H9 (cell line): Measurements from ENCODE around the gene USP53. TPM values are rescaled to one million over a fixed set of nuclear protein-coding genes. Genes with fewer than 3 reads are reported as not detected.

ENCODE experiments used
- DNase-seq: peaks from one replicate; pipeline ENCODE4 v3.0.0-alpha.2; 2017
- H2AFZ ChIP-seq: one replicate; pipeline ENCODE4 v1.6.1; 2013; ENCODE audit warnings: mild to moderate bottlenecking, low read length, control low read depth, moderate library complexity
- H2AK5ac ChIP-seq: 2 replicates; pipeline ENCODE4 v1.6.1; 2013; ENCODE audit warnings: low read length, control low read depth, mixed read lengths; ENCODE audit not compliant: insufficient read length
- H2BK120ac ChIP-seq: one replicate; pipeline ENCODE4 v1.6.1; 2013; ENCODE audit warnings: low read depth, mild to moderate bottlenecking, low read length, control low read depth, inconsistent platforms; ENCODE audit not compliant: poor library complexity, severe bottlenecking
- H2BK12ac ChIP-seq: 2 replicates; pipeline ENCODE4 v1.6.1; 2013; ENCODE audit warnings: low read length, control low read depth, mixed read lengths, low read depth; ENCODE audit not compliant: insufficient read length
- H2BK15ac ChIP-seq: 2 replicates; pipeline ENCODE4 v1.6.1; 2013; ENCODE audit warnings: low read depth, low read length, control low read depth
- H2BK20ac ChIP-seq: one replicate; pipeline ENCODE4 v1.6.1; 2013; ENCODE audit warnings: low read depth, mild to moderate bottlenecking, low read length, control low read depth, inconsistent platforms; ENCODE audit not compliant: poor library complexity, severe bottlenecking
- H2BK5ac ChIP-seq: 2 replicates; pipeline ENCODE4 v1.6.1; 2013; ENCODE audit warnings: low read length, control low read depth, mixed read lengths; ENCODE audit not compliant: insufficient read length
- H3K14ac ChIP-seq: 2 replicates; pipeline ENCODE4 v1.6.1; 2013; ENCODE audit warnings: low read length, control low read depth; ENCODE audit not compliant: insufficient read depth
- H3K18ac ChIP-seq: 2 replicates; pipeline ENCODE4 v1.6.1; 2013; ENCODE audit warnings: low read depth, mild to moderate bottlenecking, mixed read lengths, low read length, control low read depth; ENCODE audit not compliant: insufficient read length
- H3K23ac ChIP-seq: 2 replicates; pipeline ENCODE4 v1.6.1; 2013; ENCODE audit warnings: low read length, control low read depth, mixed read lengths, low read depth; ENCODE audit not compliant: insufficient read length
- H3K23me2 ChIP-seq: 2 replicates; pipeline ENCODE4 v1.6.1; 2013; ENCODE audit warnings: low read depth, mild to moderate bottlenecking, mixed read lengths, low read length, control low read depth; ENCODE audit not compliant: insufficient read length, poor library complexity, severe bottlenecking
- H3K27ac ChIP-seq: 2 replicates; pipeline ENCODE4 v1.5.1; 2013; ENCODE audit warnings: low read length, control low read depth, mixed read lengths, low read depth; ENCODE audit not compliant: insufficient read length
- H3K27me3 ChIP-seq: 2 replicates; pipeline ENCODE4 v1.6.1; 2013; ENCODE audit warnings: low read length, control low read depth, inconsistent platforms; ENCODE audit not compliant: insufficient read depth
- H3K4ac ChIP-seq: 2 replicates; pipeline ENCODE4 v1.6.1; 2013; ENCODE audit warnings: low read depth, mild to moderate bottlenecking, control low read depth, inconsistent platforms, low read length, moderate library complexity
- H3K4me1 ChIP-seq: 2 replicates; pipeline ENCODE4 v1.6.1; 2013; ENCODE audit warnings: low read length, control low read depth, inconsistent platforms; ENCODE audit not compliant: insufficient read depth
- H3K4me2 ChIP-seq: 2 replicates; pipeline ENCODE4 v1.6.1; 2013; ENCODE audit warnings: low read length, control low read depth, mixed read lengths; ENCODE audit not compliant: insufficient read length, insufficient read depth
- H3K56ac ChIP-seq: 2 replicates; pipeline ENCODE4 v1.6.1; 2013; ENCODE audit warnings: low read depth, mild to moderate bottlenecking, mixed read lengths, low read length, control low read depth; ENCODE audit not compliant: insufficient read length
- H3K79me1 ChIP-seq: 2 replicates; pipeline ENCODE4 v1.6.1; 2013; ENCODE audit warnings: low read depth, mild to moderate bottlenecking, moderate library complexity, low read length, control low read depth, inconsistent platforms; ENCODE audit not compliant: insufficient read depth, poor library complexity, severe bottlenecking
- H3K79me2 ChIP-seq: 2 replicates; pipeline ENCODE4 v1.6.1; 2013; ENCODE audit warnings: low read length, control low read depth, inconsistent platforms; ENCODE audit not compliant: insufficient read depth
- H3K9ac ChIP-seq: 2 replicates; pipeline ENCODE4 v1.6.1; 2013; ENCODE audit warnings: low read length, control low read depth, mixed read lengths; ENCODE audit not compliant: insufficient read length; ENCODE audit errors: extremely low read depth
- H3K9me3 ChIP-seq: one replicate; pipeline ENCODE4 v1.6.1; 2013; ENCODE audit warnings: low read depth, low read length, inconsistent platforms; ENCODE audit not compliant: control insufficient read depth
- H3T11ph ChIP-seq: one replicate; pipeline ENCODE4 v1.6.1; 2013; ENCODE audit warnings: mild to moderate bottlenecking, low read length, control low read depth, inconsistent platforms
- H4K20me1 ChIP-seq: one replicate; pipeline ENCODE4 v1.6.1; 2013; ENCODE audit not compliant: control insufficient read depth, insufficient read length, insufficient read depth
- H4K5ac ChIP-seq: 2 replicates; pipeline ENCODE4 v1.6.1; 2013; ENCODE audit warnings: low read depth, mild to moderate bottlenecking, mixed read lengths, low read length, control low read depth; ENCODE audit not compliant: insufficient read length
- H4K8ac ChIP-seq: replicated peaks from 2 replicates; pipeline ENCODE4 v1.6.1; 2013; ENCODE audit warnings: low read length, control low read depth, mixed read lengths, low read depth; ENCODE audit not compliant: insufficient read length
- H4K91ac ChIP-seq: 2 replicates; pipeline ENCODE4 v1.6.1; 2013; ENCODE audit warnings: low read depth, mild to moderate bottlenecking, moderate library complexity, mixed read lengths, low read length, control low read depth; ENCODE audit not compliant: insufficient read length
- H3K27ac Mint-ChIP-seq, 3 experiments: 2 replicates in 2 of 3; 3 replicates in 1 of 3; pipeline ENCODE4 v1.8.0; 2020 to 2021; ENCODE audit warnings: mixed read lengths in 3 of 3, mild to moderate bottlenecking in 1 of 3, moderate library complexity in 1 of 3
- H3K27me3 Mint-ChIP-seq: 2 replicates; pipeline ENCODE4 v1.8.0; 2021; ENCODE audit warnings: low read depth, mild to moderate bottlenecking, moderate library complexity, mixed read lengths
- H3K36me3 Mint-ChIP-seq, 3 experiments: 2 replicates in 2 of 3; 3 replicates in 1 of 3; pipeline ENCODE4 v1.8.0; 2020 to 2021; ENCODE audit warnings: low read depth in 3 of 3, mixed read lengths in 3 of 3; ENCODE audit not compliant: insufficient read depth in 1 of 3
- H3K4me1 Mint-ChIP-seq, 2 experiments: 2 replicates each; pipeline ENCODE4 v1.8.0; 2020; ENCODE audit warnings: mixed read lengths in 2 of 2
- H3K4me3 Mint-ChIP-seq, 2 experiments: 2 replicates in 1 of 2; 3 replicates in 1 of 2; pipeline ENCODE4 v1.8.0; 2020 to 2021; ENCODE audit warnings: mild to moderate bottlenecking in 2 of 2, mixed read lengths in 2 of 2, moderate library complexity in 1 of 2
- H3K9me3 Mint-ChIP-seq, 2 experiments: 2 replicates in 1 of 2; 3 replicates in 1 of 2; pipeline ENCODE4 v1.8.0; 2020; ENCODE audit warnings: mild to moderate bottlenecking in 2 of 2, mixed read lengths in 2 of 2, moderate library complexity in 1 of 2
- WGBS: extraction: QIAGEN DNeasy Blood & Tissue Kit; methylation state at CpG from one replicate; pipeline ENCODE4 v1.1.7; 2013; ENCODE audit warnings: missing lambda C conversion rate, low lambda C conversion rate, mixed read lengths; ENCODE audit not compliant: insufficient read length; ENCODE audit errors: extremely low coverage; 5-methylcytosine and 5-hydroxymethylcytosine counted together
- total RNA-seq: library from RNA; stranded (reverse); gene quantifications from 2 replicates; pipeline ENCODE4 v1.2.1, GENCODE V29; 2021
- TF ChIP-seq, protein P1 (sequence below): fragments of 200-600 bp; sonication (generic); conservative IDR thresholded peaks from 3 replicates; pipeline ENCODE4 v1.8.0; 2021; ENCODE audit warnings: antibody characterized with exemption, mild to moderate bottlenecking

USP53 gene
- total RNA-seq, 1 experiment from 2014 or later, result 18.4 TPM

DNA sequence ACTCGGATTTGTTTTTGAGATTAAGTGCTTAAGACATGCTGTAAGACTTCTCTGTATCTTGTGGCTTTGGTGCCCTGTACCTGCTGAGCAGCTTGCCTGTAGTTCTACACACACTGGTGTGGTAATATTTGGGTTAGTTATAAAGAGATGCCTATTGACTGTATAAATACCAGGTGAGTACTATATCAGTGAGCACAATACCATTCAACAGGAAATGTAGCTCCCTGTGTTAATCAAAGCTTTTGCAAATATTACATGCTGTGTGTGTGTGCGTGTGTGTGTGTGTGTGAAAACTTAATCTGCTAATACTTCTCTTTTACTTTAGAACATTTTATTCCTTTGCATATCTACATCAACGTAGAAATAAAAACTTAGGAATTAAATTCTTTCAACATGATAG is 46.7 kb upstream of the USP53 start:
- no peak for DNase-seq
- no peak overlapping the region for H2AFZ ChIP-seq

More for the DNA sequence above, 46.7 kb upstream of the USP53 start:
- no peak overlapping the region for H2BK15ac ChIP-seq
- no peak overlapping the region for H4K91ac ChIP-seq
- no peak overlapping the region for H3K23ac ChIP-seq
- Mint-ChIP-seq H3K36me3 (no peaks in the 10 kb centered on the region), H3K4me1 (peaks cover 0 to 6% of the 10 kb centered on the region in 2 experiments; a peak in 1 of 4 replicates), H3K9me3 (no peaks in the 10 kb centered on the region), H3K27me3 (no peaks in the 10 kb centered on the region; the same call in 1 of the 2 replicates), H3K27ac (no peak overlapping the region), H3K4me3 (no peak overlapping the region)
- TF ChIP-seq, protein P1, sequence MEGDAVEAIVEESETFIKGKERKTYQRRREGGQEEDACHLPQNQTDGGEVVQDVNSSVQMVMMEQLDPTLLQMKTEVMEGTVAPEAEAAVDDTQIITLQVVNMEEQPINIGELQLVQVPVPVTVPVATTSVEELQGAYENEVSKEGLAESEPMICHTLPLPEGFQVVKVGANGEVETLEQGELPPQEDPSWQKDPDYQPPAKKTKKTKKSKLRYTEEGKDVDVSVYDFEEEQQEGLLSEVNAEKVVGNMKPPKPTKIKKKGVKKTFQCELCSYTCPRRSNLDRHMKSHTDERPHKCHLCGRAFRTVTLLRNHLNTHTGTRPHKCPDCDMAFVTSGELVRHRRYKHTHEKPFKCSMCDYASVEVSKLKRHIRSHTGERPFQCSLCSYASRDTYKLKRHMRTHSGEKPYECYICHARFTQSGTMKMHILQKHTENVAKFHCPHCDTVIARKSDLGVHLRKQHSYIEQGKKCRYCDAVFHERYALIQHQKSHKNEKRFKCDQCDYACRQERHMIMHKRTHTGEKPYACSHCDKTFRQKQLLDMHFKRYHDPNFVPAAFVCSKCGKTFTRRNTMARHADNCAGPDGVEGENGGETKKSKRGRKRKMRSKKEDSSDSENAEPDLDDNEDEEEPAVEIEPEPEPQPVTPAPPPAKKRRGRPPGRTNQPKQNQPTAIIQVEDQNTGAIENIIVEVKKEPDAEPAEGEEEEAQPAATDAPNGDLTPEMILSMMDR, result no peak
- no peaks in the 10 kb centered on the region for H3K79me1 ChIP-seq
- no peak overlapping the region for H2BK5ac ChIP-seq
- H3K14ac ChIP-seq, result no peak overlapping the region
- no peak overlapping the region for H4K8ac ChIP-seq
- no peak overlapping the region for H2BK12ac ChIP-seq
- H2BK120ac ChIP-seq, result no peak overlapping the region
- H2BK20ac ChIP-seq, result no peak overlapping the region
- no peak overlapping the region for H2AK5ac ChIP-seq
- H3K27ac ChIP-seq, result no peak overlapping the region
- no peaks in the 10 kb centered on the region for H4K20me1 ChIP-seq
- no peak overlapping the region for H3K56ac ChIP-seq
- WGBS, result no CpG with 5 or more reads among the region's 3 CpGs
- no peak overlapping the region for H4K5ac ChIP-seq
- H3K9ac ChIP-seq, result no peak overlapping the region
- H3K4me2 ChIP-seq, result no peak overlapping the region
- H3K79me2 ChIP-seq, result no peaks in the 10 kb centered on the region
- H3K9me3 ChIP-seq, result no peaks in the 10 kb centered on the region
- H3K4me1 ChIP-seq, result no peaks in the 10 kb centered on the region
- H3T11ph ChIP-seq, result no peak overlapping the region
- H3K4ac ChIP-seq, result no peak overlapping the region
- no peaks in the 10 kb centered on the region for H3K27me3 ChIP-seq
- H3K18ac ChIP-seq, result no peak overlapping the region
- H3K23me2 ChIP-seq, result no peaks in the 10 kb centered on the region
